Measurements from ENCODE around the gene HS6ST3.

The HS6ST3 gene

GRCh38 chr13:96198038-96198437 lies 108.1 kb downstream of the HS6ST3 start:
- in situ Hi-C loops (cut with MboI; ENCODE audit: low sequenced_read_pairs) = no loop called here

DNA sequence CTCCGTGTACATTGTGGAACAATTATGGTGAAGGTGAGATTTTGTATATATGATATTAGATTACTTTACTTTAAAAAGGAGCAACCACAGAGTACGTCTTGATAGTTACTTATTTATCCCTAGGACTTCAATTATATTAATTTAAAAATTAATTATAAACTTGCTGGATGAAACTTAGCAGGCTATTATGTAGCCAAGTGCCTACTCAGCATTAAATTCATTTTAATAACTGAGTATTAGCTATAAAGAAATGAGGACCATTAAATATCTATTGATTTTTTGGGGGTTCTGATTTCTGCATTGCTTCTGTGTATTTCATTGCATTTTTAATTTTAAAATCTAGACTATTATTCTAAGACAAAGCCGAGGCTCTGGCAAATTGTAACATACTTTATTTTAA lies 109.4 kb downstream of the HS6ST3 start:
- in situ Hi-C loops (cut with MboI; ENCODE audit: low sequenced_read_pairs) = no loop called here

DNA sequence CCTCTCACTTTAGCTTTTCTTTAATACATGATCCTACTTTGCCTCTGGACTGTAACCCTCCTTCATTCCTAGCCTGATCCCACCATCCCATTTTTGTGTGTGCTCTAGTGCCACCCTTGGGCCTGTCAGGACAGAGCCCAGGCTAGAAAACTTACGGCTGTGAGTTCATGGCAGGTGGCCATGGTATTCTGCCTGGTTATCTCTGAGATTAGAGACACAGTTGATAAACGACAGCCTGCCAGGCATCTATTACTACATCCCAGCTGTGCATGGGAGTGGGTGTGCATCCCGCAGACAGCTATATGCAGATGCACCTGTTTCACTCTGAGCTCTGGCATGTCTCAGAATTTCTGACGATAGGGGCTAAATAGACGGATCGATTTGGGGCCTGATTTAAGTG lies 110.9 kb downstream of the HS6ST3 start:
- in situ Hi-C loops (cut with MboI; ENCODE audit: low sequenced_read_pairs) = no loop called here

DNA sequence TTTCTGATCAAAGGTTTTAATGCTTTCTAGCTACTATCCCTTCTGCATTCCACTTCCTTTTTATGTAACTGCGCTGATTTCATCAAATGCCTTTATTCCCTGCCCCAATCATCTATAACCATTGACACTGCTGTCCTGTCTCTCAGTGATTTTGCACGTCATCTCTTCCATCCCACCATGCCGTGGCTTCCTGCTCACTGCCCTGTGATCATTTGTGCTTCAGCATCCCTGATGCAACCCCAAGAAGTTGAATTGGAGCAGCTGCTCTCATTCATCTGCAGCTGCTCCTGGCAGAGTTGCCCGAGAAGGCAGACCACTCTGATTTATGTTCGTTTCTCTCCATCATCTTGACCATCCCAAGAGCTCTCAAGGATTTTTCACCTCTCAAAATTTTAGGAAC lies 112.4 kb downstream of the HS6ST3 start:
- in situ Hi-C loops (cut with MboI; ENCODE audit: low sequenced_read_pairs) = no loop called here

DNA sequence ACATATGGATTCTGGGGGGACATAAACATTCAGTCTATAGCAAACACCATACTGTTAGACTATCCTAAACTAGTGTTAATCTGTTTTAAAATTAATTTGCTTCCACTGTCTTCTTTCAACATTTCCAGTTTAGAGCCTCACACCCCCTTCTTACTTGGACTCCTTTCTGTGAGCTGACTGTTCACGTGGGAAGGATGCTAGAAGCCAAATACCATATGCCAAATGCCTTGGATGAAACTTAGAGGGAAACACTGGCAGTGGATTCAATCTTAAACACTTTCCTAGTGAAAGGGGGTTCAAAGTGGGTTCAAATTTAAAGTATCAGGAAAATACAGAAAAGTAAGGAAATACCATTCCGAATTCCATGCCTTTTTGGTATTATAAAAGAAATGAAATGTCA lies 113.6 kb downstream of the HS6ST3 start:
- in situ Hi-C loops (cut with MboI; ENCODE audit: low sequenced_read_pairs) = no loop called here

GRCh38 chr13:96214824-96215445 lies 125.0 kb downstream of the HS6ST3 start:
- in situ Hi-C loops (cut with MboI; ENCODE audit: low sequenced_read_pairs) = no loop called here

GRCh38 chr13:96216543-96216942 lies 126.6 kb downstream of the HS6ST3 start:
- in situ Hi-C loops (cut with MboI; ENCODE audit: low sequenced_read_pairs) = no loop called here

DNA sequence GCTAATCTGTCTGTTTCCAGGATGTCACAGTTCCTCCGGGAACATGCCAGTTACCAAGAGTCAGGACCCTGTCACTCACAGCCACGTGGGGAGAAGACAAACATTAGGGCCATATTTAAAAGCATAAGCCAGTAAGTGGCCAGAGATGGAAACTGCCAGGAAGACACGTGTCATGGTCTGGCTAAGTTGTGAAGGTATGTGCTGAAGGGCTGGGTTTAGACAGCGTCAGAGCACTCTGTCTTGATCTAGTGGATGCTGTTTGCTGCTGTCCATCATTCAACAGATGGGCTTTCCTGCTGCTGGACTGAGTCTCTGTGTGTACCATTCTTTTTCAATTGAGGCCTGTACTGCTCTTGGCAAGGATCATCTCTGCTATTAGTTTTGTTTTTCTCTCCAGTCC lies 128.6 kb downstream of the HS6ST3 start:
- in situ Hi-C loops (cut with MboI; ENCODE audit: low sequenced_read_pairs) = no loop called here

DNA sequence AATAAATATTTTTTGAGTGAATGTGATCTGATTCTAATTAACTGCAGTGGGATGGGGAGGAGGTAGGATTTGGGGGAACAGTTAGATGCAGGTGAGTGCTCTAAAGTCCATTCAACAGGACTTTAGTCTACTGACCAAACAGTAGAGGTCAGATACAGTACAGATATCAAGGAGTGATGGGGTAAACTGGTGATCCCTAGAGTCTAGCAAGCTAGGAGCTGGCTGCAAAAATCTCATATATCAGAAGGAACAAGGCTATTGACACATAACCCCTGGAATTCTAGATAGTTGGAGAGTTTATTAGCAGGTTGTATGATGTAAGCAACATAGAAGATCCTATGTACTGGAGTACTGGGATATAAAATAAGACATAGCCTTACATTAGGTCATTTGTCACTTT lies 131.6 kb downstream of the HS6ST3 start:
- in situ Hi-C loops (cut with MboI; ENCODE audit: low sequenced_read_pairs) = no loop called here

- in situ Hi-C loops (cut with MboI; ENCODE audit: low sequenced_read_pairs) = no loop called here
Observed at GRCh38 chr13:96223231-96223630, 133.3 kb downstream of the HS6ST3 start.

- in situ Hi-C loops (cut with MboI; ENCODE audit: low sequenced_read_pairs) = loop anchor here (25.0 kb wide), 1 partner anchor 592 kb away; the partner anchor contains the start of gene DZIP1
Observed at GRCh38 chr13:96229356-96229755, 139.4 kb downstream of the HS6ST3 start.

DNA sequence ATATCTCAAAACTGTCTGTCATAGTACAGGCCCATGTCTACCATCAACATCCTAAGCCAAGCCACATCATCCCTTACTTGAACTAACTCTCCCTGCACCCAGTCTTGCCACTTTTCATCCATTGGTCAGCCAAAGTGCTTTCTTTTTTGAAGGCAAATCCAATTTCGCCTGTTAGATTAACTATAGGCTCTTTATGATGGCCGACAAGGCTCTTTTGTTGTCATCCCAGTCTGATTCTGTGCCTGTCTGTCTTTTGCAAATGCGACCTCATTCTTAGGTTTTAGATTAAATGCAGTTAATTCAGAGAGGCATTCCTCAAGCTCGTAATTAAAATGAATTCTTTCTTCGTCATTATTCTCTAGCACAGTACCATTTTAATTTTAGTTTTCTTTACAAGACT lies 148.3 kb downstream of the HS6ST3 start:
- in situ Hi-C loops (cut with MboI; ENCODE audit: low sequenced_read_pairs) = loop anchor here (25.0 kb wide), 1 partner anchor 601 kb away; the partner anchor contains the start of gene DZIP1

DNA sequence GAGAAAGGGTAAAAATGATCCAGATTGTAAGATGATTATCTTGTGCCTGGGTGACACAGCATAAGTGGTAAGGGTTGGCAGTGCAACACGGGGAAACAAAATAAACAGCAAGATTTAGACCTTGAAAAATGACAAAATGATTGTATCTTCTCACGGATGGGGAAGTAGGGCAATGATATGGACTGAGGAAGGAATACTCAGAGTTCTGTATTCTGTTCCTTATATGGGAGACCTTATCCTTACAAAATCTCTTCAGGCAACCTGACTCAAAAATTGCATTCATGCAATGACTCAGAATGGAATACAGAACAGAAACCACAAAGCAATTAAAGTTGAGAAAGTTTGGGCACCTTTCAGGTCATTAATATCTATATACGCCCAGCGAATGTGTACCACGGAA lies 149.0 kb downstream of the HS6ST3 start:
- in situ Hi-C loops (cut with MboI; ENCODE audit: low sequenced_read_pairs) = loop anchor here (25.0 kb wide), 1 partner anchor 602 kb away; the partner anchor contains the start of gene DZIP1

DNA sequence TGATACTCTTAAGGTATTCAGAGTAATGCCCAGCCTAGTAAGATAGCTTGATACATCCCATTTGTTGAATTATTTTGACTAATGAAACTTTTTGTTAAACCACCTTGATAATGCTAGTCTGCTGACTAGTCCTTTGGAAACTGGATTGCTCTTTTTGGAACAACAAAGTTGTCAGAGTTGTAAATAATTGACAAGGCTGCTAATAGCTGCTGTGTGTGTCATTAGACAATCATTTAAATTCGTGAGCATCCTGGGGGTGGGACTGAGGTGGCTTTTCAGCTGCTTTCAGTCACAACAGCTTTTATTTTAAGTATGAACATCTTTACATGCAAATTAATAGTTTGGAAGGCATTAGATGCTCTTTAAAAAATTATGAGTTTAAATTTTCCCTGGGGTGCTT lies 153.5 kb downstream of the HS6ST3 start:
- in situ Hi-C loops (cut with MboI; ENCODE audit: low sequenced_read_pairs) = loop anchor here (25.0 kb wide), 1 partner anchor 606 kb away; the partner anchor contains the start of gene DZIP1

- in situ Hi-C loops (cut with MboI; ENCODE audit: low sequenced_read_pairs) = loop anchor here (25.0 kb wide), 1 partner anchor 611 kb away; the partner anchor contains the start of gene DZIP1
Observed at GRCh38 chr13:96248103-96248502, 158.2 kb downstream of the HS6ST3 start.

DNA sequence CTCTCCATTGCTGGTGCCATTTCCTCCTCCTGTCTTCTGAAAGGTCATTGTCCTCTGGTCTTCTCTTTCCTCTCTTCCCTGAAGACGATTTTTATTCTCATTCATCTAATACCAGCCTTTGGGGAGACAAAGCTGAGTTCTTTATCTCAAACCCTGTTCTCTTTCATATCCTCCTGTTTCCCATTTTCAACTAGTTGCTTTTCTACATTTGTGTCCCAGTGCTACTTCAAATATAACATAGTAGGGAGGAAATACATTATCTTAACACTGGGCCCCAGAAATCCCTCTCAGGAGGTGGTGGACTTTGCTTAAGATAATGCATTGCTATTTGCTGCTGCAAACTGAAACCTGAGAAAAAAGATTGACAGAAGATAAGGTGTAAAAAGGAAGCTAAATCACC lies 159.1 kb downstream of the HS6ST3 start:
- in situ Hi-C loops (cut with MboI; ENCODE audit: low sequenced_read_pairs) = loop anchor here (25.0 kb wide), 1 partner anchor 612 kb away; the partner anchor contains the start of gene DZIP1

- in situ Hi-C loops (cut with MboI; ENCODE audit: low sequenced_read_pairs) = no loop called here
Observed at GRCh38 chr13:96252903-96253302, 163.0 kb downstream of the HS6ST3 start.

- in situ Hi-C loops (cut with MboI; ENCODE audit: low sequenced_read_pairs) = no loop called here
Observed at GRCh38 chr13:96273196-96273595, 183.3 kb downstream of the HS6ST3 start.

DNA sequence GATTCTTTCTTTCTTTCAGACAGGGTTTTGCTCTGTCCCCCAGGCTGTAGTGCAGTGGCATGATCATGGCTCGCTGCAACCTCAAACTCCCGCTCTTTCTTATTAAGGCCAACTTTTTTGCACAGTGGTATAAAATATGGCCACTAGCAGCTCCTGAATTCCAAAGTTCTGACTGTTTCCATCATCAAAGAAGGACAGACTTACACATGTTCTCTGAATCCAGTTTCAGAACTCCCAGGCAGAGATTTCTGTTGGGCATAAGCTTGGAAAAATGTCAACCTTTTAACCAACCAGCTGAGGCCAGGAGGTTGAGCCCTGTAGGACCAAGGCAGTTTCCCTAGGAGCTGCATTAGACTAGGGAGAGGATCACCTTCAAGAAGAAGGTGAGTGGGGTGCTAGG lies 184.1 kb downstream of the HS6ST3 start:
- in situ Hi-C loops (cut with MboI; ENCODE audit: low sequenced_read_pairs) = no loop called here

GRCh38 chr13:96279904-96280303 lies 190.0 kb downstream of the HS6ST3 start:
- in situ Hi-C loops (cut with MboI; ENCODE audit: low sequenced_read_pairs) = no loop called here

GRCh38 chr13:96284971-96285370 lies 195.1 kb downstream of the HS6ST3 start:
- in situ Hi-C loops (cut with MboI; ENCODE audit: low sequenced_read_pairs) = no loop called here

- in situ Hi-C loops (cut with MboI; ENCODE audit: low sequenced_read_pairs) = no loop called here
Observed at GRCh38 chr13:96285729-96286128, 195.8 kb downstream of the HS6ST3 start.
